PFSK-1 (cell line): Measurements from ENCODE around the gene ATF7.

Experiments
- FOXP2 ChIP-seq: optimal IDR thresholded peaks from 2 replicates; pipeline ENCODE3; 2011; ENCODE audit warnings: borderline replicate concordance, control low read depth, inconsistent platforms; ENCODE audit not compliant: insufficient read depth; ENCODE audit errors: extremely low read length, extremely low read depth
- POLR2AphosphoS5 ChIP-seq: IDR thresholded peaks from 2 replicates; pipeline ENCODE4 v1.6.1; 2012; ENCODE audit warnings: low read depth, mild to moderate bottlenecking, control low read depth, low read length, moderate library complexity
- SIN3A ChIP-seq: IDR thresholded peaks from 2 replicates; pipeline ENCODE4 v1.6.1; 2012; ENCODE audit warnings: mild to moderate bottlenecking, low read length, moderate library complexity, borderline replicate concordance; ENCODE audit not compliant: insufficient read depth
- TAF1 ChIP-seq: IDR thresholded peaks from 2 replicates; pipeline ENCODE4 v1.6.1; 2012; ENCODE audit warnings: low read length, control low read depth, borderline replicate concordance; ENCODE audit not compliant: insufficient read depth
- TF ChIP-seq, protein P1 (sequence below), 2 experiments: IDR thresholded peaks; 2 replicates each; pipeline versions ENCODE4 v1.6.1 to v1.8.0; 2011 to 2012; ENCODE audit warnings: low read depth in 2 of 2, low read length in 2 of 2, control low read depth in 1 of 2, inconsistent platforms in 1 of 2, mild to moderate bottlenecking in 1 of 2, moderate library complexity in 1 of 2; ENCODE audit not compliant: insufficient read depth in 1 of 2

- TF ChIP-seq POLR2AphosphoS5 (no peak), TAF1 (no peak), SIN3A (no peak), FOXP2 (no peak)
- TF ChIP-seq, protein P1, sequence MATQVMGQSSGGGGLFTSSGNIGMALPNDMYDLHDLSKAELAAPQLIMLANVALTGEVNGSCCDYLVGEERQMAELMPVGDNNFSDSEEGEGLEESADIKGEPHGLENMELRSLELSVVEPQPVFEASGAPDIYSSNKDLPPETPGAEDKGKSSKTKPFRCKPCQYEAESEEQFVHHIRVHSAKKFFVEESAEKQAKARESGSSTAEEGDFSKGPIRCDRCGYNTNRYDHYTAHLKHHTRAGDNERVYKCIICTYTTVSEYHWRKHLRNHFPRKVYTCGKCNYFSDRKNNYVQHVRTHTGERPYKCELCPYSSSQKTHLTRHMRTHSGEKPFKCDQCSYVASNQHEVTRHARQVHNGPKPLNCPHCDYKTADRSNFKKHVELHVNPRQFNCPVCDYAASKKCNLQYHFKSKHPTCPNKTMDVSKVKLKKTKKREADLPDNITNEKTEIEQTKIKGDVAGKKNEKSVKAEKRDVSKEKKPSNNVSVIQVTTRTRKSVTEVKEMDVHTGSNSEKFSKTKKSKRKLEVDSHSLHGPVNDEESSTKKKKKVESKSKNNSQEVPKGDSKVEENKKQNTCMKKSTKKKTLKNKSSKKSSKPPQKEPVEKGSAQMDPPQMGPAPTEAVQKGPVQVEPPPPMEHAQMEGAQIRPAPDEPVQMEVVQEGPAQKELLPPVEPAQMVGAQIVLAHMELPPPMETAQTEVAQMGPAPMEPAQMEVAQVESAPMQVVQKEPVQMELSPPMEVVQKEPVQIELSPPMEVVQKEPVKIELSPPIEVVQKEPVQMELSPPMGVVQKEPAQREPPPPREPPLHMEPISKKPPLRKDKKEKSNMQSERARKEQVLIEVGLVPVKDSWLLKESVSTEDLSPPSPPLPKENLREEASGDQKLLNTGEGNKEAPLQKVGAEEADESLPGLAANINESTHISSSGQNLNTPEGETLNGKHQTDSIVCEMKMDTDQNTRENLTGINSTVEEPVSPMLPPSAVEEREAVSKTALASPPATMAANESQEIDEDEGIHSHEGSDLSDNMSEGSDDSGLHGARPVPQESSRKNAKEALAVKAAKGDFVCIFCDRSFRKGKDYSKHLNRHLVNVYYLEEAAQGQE (IDR thresholded peaks at IDR 0.05; ENCODE audit: insufficient read depth in 1 of 2, low read depth in 2 of 2, low read length in 2 of 2) = no peak
Observed at GRCh38 chr12:53530061-53530460, 96.1 kb downstream of the ATF7 start.
